T-helper 17 cell (primary cell): Measurements from ENCODE around the gene TPSD1. TPM values are rescaled to one million over a fixed set of nuclear protein-coding genes. Genes with fewer than 3 reads are reported as not detected.
A peak's percentile ranks its signal among the peaks of the same experiment; 100 is the strongest.
"Not testable (repeated sequence)": the region's sequence is repeated elsewhere in the genome, so short reads cannot be mapped to it uniquely, and the experiment has no call there.

ENCODE experiments used
- ATAC-seq: fragments of 150-1000 bp; cut with Tn5 transposase; 2 replicates; pipeline ENCODE4 v1.10.0; 2021; ENCODE audit warnings: mild to moderate bottlenecking, moderate library complexity
- DNase-seq, 3 donors: peaks; one replicate each; pipeline versions ENCODE4 v3.0.0 to v3.0.0-alpha.2; 2020 to 2021
- H3K9me3 ChIP-seq: one replicate; pipeline ENCODE4 v1.7.0; 2013; ENCODE audit warnings: low read length, mild to moderate bottlenecking; ENCODE audit not compliant: control insufficient read depth, poor library complexity, severe bottlenecking
- H3K27ac Mint-ChIP-seq: one replicate; pipeline ENCODE4 v1.8.0; 2022; ENCODE audit warnings: mild to moderate bottlenecking, moderate library complexity, mixed read lengths
- H3K27me3 Mint-ChIP-seq: one replicate; pipeline ENCODE4 v1.8.0; 2022; ENCODE audit warnings: mixed read lengths
- H3K36me3 Mint-ChIP-seq: one replicate; pipeline ENCODE4 v1.8.0; 2022; ENCODE audit warnings: low read depth, mixed read lengths
- H3K4me1 Mint-ChIP-seq: one replicate; pipeline ENCODE4 v1.8.0; 2022; ENCODE audit warnings: mild to moderate bottlenecking, mixed read lengths
- H3K4me3 Mint-ChIP-seq: one replicate; pipeline ENCODE4 v1.8.0; 2022; ENCODE audit warnings: mild to moderate bottlenecking, moderate library complexity, mixed read lengths
- total RNA-seq, 4 donors: library from RNA in 2 of 4; stranded (reverse) in 2 of 4; gene quantifications; one replicate each; pipeline ENCODE4 v1.2.3 and lab custom pipeline; 2022 to 2026

The TPSD1 gene
- not detected for total RNA-seq
- total RNA-seq (lab: John Stamatoyannopoulos, UW) = 0 reads per million in 2 donors

DNA sequence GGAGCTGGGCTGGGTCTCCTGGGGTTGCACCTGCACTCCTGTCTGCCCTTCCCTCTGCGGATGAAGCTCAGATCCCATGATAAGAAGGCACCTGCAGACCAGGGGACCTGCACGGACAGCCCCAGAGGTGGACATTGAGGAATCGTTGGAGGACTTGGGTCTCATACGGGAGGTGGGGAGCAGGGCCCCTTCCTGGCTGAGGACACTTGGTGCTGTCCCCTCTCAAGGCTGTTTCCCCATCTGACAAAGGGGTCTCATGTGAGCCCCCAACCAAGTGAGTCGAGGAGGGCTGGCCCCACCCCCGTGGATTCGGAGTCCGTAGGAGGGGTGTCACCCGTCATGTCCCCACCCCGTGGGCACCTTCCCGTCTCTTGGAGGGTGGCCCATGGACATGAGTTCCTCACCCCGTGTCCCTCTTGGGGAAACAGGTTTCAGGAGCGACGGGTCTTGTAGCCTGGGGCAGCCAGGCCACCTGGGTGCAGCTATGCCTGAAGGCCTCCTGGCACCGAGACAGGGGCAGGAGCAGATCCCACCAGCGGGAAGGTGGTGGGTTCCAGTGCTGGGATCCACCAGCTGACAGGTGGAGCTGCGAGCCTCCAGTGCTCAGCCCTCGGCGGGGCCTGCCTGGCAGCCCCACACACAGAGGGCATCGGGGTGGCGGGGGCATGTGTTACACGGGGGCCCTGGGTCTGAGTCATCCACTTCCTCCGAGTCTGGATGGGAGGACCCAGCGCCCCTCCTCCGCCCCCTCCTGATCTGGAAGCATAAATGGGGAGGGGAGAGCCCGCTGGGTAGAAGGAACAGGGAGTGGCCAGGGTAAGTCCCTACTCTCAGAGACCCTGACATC is at the start of gene TPSD1:
TPSD1 (plus strand) TSS at position 794 of the 847 bp plus-strand sequence. CDS start 212 bp downstream, outside the sequence.
- not testable (repeated sequence) for H3K4me3 Mint-ChIP-seq, H3K36me3 Mint-ChIP-seq, DNase-seq, H3K9me3 ChIP-seq, H3K4me1 Mint-ChIP-seq, H3K27ac Mint-ChIP-seq, ATAC-seq
- peaks cover 11% of the 10 kb centered on the region for H3K27me3 Mint-ChIP-seq

DNA sequence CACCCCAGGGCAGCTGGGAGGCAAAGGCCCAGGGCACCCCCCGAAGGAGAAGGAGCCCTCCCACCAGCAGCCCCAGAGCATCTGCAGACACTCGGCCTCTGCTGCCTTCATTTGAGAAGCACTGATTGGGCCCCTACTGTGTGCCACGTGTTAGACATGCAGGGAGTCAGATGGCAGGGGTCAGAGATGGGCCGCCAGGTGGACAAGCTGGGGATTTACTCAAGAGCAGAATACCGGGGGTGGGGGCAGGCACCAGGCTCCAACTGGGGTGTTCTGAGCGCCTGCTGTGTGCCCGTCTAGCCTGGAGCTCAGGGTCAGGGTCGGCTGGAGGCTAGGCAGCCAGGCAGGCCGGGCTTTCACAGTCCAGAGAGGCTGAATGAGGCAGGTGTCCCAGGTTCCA is 49.5 kb upstream of the TPSD1 start:
- Mint-ChIP-seq H3K36me3 (no peaks in the 10 kb centered on the region), H3K27ac (no peak overlapping the region), H3K4me3 (no peak overlapping the region), H3K4me1 (no peaks in the 10 kb centered on the region), H3K27me3 (no peaks in the 10 kb centered on the region)
- no peak for DNase-seq
- H3K9me3 ChIP-seq = no peaks in the 10 kb centered on the region
- no peak for ATAC-seq

DNA sequence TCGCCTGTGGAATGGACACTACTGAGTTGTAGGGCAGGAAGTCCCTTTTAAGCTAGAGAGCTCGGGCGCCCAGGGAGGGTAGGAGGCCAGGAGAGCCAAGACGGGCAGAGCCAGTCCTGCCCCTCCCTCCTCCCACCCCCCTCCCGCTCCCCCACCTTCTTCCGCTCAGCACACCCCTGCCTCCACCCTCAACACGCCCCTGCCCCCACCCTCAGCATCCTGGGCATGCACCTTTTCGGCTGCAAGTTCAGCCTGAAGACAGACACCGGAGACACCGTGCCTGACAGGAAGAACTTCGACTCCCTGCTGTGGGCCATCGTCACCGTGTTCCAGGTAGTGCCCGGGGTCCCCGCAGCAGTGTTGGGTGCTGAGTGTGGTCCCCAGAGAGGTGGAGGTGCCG is 49.1 kb upstream of the TPSD1 start:
- H3K4me1 Mint-ChIP-seq = no peaks in the 10 kb centered on the region
- H3K27ac Mint-ChIP-seq = no peak overlapping the region
- H3K27me3 Mint-ChIP-seq = no peaks in the 10 kb centered on the region
- DNase-seq (no peak), ATAC-seq (peak; percentile 68)
- no peaks in the 10 kb centered on the region for H3K36me3 Mint-ChIP-seq
- peak overlapping the region; percentile 81 for H3K4me3 Mint-ChIP-seq
- no peaks in the 10 kb centered on the region for H3K9me3 ChIP-seq

DNA sequence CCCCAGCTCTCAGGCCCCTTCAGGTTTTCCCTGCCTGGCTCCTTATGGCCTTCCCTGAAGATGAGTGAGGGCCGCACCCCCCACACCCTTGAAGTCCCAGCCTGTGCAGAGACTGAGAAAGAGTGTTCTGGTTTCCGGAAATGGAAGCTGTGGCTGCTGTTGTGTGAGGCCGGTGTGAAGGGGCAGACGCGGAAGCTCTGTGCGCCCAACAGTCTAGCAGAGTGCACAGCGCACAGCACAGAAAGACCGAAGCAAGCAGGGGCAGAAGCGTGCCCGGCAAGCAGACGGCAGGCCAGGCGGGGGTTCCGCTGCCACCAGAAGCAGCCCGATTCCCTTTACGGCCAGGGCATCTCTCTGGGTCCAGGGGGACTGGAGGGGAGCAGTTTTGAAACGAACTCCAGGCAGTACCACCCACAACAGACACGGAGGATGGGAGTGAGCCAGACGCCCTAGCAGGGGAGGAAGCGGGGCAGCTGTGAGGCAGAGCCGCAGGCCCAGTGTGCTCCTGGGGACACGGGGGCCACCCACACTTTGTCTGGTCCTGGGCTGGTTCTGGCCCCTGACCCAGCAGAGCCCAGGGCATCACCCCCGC is 47.5 kb upstream of the TPSD1 start:
- Mint-ChIP-seq H3K4me3 (peak overlapping the region; percentile 81), H3K36me3 (no peaks in the 10 kb centered on the region), H3K27me3 (no peaks in the 10 kb centered on the region), H3K4me1 (no peaks in the 10 kb centered on the region), H3K27ac (no peak overlapping the region)
- DNase-seq = no peak
- ATAC-seq = peak; percentile 48
- H3K9me3 ChIP-seq = no peaks in the 10 kb centered on the region

DNA sequence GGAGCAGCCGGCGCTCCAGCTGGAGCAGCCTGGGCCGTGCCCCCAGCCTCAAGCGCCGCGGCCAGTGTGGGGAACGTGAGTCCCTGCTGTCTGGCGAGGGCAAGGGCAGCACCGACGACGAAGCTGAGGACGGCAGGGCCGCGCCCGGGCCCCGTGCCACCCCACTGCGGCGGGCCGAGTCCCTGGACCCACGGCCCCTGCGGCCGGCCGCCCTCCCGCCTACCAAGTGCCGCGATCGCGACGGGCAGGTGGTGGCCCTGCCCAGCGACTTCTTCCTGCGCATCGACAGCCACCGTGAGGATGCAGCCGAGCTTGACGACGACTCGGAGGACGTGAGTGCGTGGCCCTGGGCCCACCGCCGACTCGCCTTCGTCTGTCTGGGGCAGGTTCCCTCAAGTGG is 46.8 kb upstream of the TPSD1 start:
- no peaks in the 10 kb centered on the region for H3K4me1 Mint-ChIP-seq
- no peaks in the 10 kb centered on the region for H3K9me3 ChIP-seq
- DNase-seq = no peak
- H3K4me3 Mint-ChIP-seq = no peak overlapping the region
- H3K27me3 Mint-ChIP-seq = no peaks in the 10 kb centered on the region
- no peak for ATAC-seq
- H3K36me3 Mint-ChIP-seq = no peaks in the 10 kb centered on the region
- H3K27ac Mint-ChIP-seq = no peak overlapping the region

DNA sequence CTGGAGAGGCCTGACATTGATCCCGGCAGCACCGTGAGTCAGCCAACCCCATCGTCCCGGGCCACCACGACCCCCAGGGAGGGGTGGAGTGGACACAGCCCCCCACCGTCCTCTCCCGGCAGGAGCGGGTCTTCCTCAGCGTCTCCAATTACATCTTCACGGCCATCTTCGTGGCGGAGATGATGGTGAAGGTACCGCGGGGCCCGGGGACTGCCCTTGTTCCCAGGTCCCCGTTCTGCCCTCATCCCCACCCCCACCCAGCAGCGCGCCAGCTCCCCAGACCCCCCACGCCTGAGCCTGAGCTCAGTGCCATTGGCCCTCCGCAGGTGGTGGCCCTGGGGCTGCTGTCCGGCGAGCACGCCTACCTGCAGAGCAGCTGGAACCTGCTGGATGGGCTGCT is 45.4 kb upstream of the TPSD1 start:
- no peaks in the 10 kb centered on the region for H3K9me3 ChIP-seq
- H3K27me3 Mint-ChIP-seq = no peaks in the 10 kb centered on the region
- no peak overlapping the region for H3K4me3 Mint-ChIP-seq
- H3K4me1 Mint-ChIP-seq = peaks cover 2% of the 10 kb centered on the region
- no peaks in the 10 kb centered on the region for H3K36me3 Mint-ChIP-seq
- no peak overlapping the region for H3K27ac Mint-ChIP-seq
- DNase-seq (no peak), ATAC-seq (no peak)

DNA sequence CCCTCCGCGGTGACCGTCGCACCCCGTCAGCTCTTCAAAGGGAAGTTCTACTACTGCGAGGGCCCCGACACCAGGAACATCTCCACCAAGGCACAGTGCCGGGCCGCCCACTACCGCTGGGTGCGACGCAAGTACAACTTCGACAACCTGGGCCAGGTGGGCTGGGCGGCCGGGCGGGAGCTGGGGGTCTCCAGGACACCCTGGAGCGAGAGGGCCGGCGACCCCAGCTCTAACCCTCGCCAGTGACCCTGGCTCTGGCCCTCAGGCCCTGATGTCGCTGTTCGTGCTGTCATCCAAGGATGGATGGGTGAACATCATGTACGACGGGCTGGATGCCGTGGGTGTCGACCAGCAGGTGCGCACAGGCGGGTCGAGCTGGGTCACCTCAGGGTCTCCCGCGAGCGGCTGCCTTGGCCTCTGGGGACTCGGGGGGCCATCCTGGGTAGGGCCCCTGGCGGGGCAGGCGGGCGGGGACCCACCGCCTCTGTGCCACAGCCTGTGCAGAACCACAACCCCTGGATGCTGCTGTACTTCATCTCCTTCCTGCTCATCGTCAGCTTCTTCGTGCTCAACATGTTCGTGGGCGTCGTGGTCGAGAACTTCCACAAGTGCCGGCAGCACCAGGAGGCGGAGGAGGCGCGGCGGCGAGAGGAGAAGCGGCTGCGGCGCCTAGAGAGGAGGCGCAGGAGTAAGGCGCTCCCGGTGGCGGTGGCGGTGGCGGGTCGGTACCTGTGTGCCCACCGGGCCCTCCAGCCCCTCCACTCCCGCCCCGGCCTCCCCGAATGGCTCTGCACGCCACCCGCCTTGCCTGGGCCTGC is 44.2 kb upstream of the TPSD1 start:
- Mint-ChIP-seq H3K36me3 (no peaks in the 10 kb centered on the region), H3K4me1 (peaks cover 2% of the 10 kb centered on the region), H3K27me3 (no peaks in the 10 kb centered on the region), H3K27ac (no peak overlapping the region), H3K4me3 (no peak overlapping the region)
- DNase-seq = no peak
- no peaks in the 10 kb centered on the region for H3K9me3 ChIP-seq
- ATAC-seq = no peak

DNA sequence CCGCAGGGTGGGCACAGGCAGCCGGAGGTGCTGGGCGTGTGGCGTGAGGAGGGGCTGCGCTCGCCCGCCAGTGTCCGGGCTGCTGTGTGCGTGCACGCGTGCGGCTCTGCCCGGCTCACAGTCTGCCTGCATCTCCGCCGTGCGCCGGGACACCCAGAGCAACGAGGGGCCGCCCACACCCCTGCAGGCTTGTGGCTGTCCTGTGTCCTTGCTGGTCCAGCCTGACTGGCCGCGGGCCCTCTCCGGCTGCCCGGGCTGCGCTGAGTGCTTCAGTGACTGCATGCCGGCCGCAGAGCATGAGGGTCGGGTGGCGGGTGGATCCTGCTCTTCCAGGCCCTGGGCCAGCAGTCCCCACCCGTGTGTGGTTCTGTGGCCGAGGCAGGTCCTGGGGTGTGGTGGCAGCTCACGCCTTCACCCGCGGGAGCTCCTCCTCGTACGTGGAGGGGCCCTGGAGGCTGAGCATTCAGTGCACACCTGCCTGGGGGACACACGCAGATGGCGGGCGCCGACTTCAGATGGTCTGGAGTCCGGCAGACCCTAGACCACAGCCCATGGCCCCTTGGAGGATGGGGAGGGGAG is 43.2 kb upstream of the TPSD1 start:
- DNase-seq = no peak
- H3K9me3 ChIP-seq = no peaks in the 10 kb centered on the region
- no peak overlapping the region for H3K27ac Mint-ChIP-seq
- H3K36me3 Mint-ChIP-seq = no peaks in the 10 kb centered on the region
- H3K4me1 Mint-ChIP-seq = peaks cover 2% of the 10 kb centered on the region
- ATAC-seq = no peak
- no peak overlapping the region for H3K4me3 Mint-ChIP-seq
- no peaks in the 10 kb centered on the region for H3K27me3 Mint-ChIP-seq

DNA sequence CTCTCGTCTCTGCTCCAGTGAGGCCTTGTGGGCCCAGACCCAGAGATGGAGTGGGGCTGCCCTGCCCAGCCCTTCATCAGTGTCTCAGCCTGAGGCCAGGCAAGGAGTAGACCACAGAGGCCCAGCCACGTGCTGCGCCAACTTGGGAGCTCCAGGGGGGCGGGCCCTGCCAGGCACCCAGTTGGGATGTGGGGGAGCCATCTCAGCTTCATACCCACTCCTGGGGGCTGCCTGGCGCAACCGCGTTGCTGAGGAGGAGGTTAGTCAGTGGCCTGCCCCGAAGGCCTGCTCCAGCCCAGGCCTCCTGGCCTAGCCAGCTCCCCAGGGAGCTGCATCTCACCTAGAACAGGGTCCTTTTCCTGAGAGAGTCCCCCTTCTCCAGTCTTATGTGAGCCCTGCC is 42.6 kb upstream of the TPSD1 start:
- DNase-seq (no peak), ATAC-seq (no peak)
- Mint-ChIP-seq H3K36me3 (no peaks in the 10 kb centered on the region), H3K4me1 (peaks cover 2% of the 10 kb centered on the region), H3K27ac (no peak overlapping the region), H3K27me3 (no peaks in the 10 kb centered on the region), H3K4me3 (no peak overlapping the region)
- no peaks in the 10 kb centered on the region for H3K9me3 ChIP-seq

DNA sequence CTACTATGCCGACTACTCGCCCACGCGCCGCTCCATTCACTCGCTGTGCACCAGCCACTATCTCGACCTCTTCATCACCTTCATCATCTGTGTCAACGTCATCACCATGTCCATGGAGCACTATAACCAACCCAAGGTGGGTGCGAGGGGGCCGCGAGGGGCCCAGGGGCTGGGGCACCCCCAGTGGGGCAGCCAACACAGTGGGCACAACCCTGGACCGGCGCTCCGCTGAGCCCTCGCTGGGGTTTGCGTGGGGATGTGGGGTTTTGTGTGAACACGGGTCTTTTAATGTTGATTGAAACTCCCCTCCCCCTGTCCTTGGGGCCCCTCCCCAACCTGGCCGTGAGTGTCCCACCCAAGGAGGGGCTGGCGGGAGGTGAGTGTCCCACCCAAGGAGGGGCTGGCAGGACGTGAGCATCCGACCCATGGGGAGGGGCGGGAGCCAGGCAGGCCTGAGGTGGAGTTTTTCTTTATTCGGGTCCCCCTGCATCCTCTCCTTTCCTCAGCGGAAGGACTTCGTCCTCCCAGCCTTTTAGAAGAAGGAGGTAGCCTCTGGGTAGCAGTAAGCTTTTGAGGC is 42.0 kb upstream of the TPSD1 start:
- Mint-ChIP-seq H3K27ac (no peak overlapping the region), H3K4me1 (peaks cover 2% of the 10 kb centered on the region), H3K36me3 (no peaks in the 10 kb centered on the region), H3K27me3 (no peaks in the 10 kb centered on the region), H3K4me3 (no peak overlapping the region)
- ATAC-seq (no peak), DNase-seq (no peak)
- no peaks in the 10 kb centered on the region for H3K9me3 ChIP-seq

DNA sequence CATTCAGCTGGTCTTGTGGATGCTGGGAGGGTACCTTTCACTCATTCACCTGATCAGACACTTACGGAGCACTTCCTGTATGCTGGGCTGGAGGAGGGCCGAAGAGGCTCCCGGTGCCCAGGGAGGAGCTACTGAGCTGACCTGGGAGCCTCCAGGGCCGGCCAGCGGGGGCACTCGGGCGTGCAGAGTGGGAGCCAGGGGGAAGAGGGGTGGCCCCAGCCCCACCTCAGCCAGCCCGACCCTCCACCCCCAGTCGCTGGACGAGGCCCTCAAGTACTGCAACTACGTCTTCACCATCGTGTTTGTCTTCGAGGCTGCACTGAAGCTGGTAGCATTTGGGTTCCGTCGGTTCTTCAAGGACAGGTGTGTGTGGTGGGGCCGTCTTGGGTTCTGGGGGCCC is 41.1 kb upstream of the TPSD1 start:
- Mint-ChIP-seq H3K4me3 (no peak overlapping the region), H3K27ac (no peak overlapping the region), H3K27me3 (no peaks in the 10 kb centered on the region), H3K4me1 (peaks cover 2% of the 10 kb centered on the region), H3K36me3 (no peaks in the 10 kb centered on the region)
- no peak for DNase-seq
- no peak for ATAC-seq
- no peaks in the 10 kb centered on the region for H3K9me3 ChIP-seq

DNA sequence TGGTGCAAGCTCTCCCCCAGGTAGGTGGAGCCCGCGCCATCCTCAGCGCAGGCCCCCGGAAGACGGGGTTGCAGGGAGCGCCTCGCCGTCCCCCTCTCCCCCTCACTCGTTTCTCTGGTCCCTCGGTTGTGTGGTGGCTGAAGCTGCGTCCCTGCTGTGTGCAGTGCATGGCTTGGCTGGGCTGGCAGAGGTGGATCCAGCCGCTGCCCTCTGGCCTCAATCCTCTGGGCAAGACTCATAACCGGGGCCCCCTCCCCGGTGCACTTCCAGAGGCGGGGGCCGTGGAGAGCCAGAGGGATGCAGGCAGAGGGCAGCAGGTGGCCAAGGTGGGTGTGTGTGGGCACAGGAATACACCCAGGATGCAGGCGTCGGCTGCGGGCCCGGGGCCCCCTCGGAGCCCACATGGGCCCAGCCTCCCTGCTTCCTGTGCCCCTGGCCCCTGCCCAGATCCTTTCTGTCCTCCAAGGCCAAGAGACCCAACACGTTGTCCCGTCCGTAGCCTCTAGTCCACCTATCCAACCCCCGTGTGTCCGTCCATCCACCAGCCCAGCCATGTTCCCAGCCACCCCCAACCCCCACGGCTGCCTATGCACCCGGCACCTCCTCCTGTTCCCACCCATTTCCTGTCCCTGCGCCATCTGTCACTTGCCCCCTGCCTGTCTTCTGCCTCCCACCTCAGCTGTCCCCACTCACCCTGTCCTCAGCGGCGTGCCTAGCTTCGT is 40.1 kb upstream of the TPSD1 start:
- Mint-ChIP-seq H3K4me3 (no peak overlapping the region), H3K27ac (no peak overlapping the region), H3K36me3 (no peaks in the 10 kb centered on the region), H3K4me1 (peaks cover 2% of the 10 kb centered on the region), H3K27me3 (no peaks in the 10 kb centered on the region)
- DNase-seq = no peak
- no peaks in the 10 kb centered on the region for H3K9me3 ChIP-seq
- ATAC-seq = no peak
